HTR-8/SVneo (cell line): ENCODE data around the gene ABCA5.
"Not testable (repeated sequence)": the region's sequence is repeated elsewhere in the genome, so short reads cannot be mapped to it uniquely, and the experiment has no call there.

ENCODE experiments used
- DNase-seq: peaks from one replicate; pipeline ENCODE4 v3.0.0; 2011; ENCODE audit warnings: low spot score, mixed read lengths; ENCODE audit not compliant: insufficient read length
- FAIRE-seq: peaks from 2 replicates; lab custom pipeline; 2011; peaks lifted over from hg19 to GRCh38; lab: Jason Lieb, UNC

Gene ABCA5

GRCh38 chr17:69220098-69220497 lies 106.8 kb downstream of the ABCA5 start:
- no peak for FAIRE-seq
- DNase-seq: no peak

- no peak for FAIRE-seq
- no peak for DNase-seq
Measured at GRCh38 chr17:69218986-69219385, 107.9 kb downstream of the ABCA5 start.

GRCh38 chr17:69213059-69213813 lies 113.7 kb downstream of the ABCA5 start:
- peak; percentile 90 for FAIRE-seq
- peak; percentile 15 for DNase-seq

DNA sequence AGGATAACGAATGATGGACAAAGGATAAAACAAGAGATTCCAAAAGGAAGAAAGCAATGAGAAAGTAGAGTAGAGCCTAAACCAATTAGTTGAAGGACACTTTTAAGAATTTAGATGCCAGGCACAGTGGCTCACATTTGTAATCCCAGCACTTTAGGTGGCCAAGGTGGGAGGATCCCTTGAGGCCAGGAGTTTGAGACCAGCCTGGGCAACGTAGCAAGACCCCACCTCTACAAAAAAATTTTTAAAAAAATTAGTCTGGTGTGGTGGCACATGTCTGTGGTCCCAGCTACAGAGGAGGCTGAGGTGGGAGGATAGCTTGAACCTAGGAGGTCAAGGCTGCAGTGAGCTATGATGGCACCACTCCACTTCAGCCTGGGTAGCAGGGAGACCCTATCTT lies 118.3 kb downstream of the ABCA5 start:
- DNase-seq (no peak), FAIRE-seq (no peak)

DNA sequence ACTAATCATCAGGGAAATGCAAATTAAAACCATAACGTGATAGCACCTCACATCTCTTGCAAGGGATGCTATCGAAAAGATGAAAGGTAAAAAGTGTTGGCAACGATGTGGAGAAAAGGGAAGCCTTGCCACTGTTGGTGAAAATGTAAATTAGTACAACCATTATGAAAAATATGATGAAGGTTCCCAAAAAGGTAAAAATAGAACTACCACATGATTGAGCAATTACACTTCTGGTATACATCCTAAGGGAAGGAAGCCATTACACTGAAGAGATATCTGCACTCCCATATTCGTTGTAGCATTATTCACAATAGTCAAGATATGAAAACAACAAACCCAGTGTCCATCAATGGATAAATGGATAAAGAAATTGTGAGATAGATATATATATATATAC lies 119.8 kb downstream of the ABCA5 start:
- DNase-seq: no peak
- no peak for FAIRE-seq

- FAIRE-seq: no peak
Measured at GRCh38 chr17:69198238-69198637, 128.7 kb downstream of the ABCA5 start.

GRCh38 chr17:69196105-69196653 lies 130.8 kb downstream of the ABCA5 start:
- not testable (repeated sequence) for DNase-seq, FAIRE-seq

More at GRCh38 chr17:69198238-69198637, 128.7 kb downstream of the ABCA5 start:
- no peak for DNase-seq
